Coronary artery (tissue), 2 donors: ENCODE results near the gene DACT1.

Source experiments
- DNase-seq: peaks from one replicate; pipeline ENCODE4 v3.0.0-alpha.2; 2017; ENCODE audit warnings: low spot score
- H3K27ac ChIP-seq, 2 donors: fragments of 200-600 bp; sonication (generic); one replicate each; pipeline ENCODE4 v1.5.1; 2016 to 2019
- H3K4me3 ChIP-seq: fragments of 200-600 bp; sonication (generic); 2 replicates; pipeline ENCODE4 v1.5.1; 2016; ENCODE audit warnings: mild to moderate bottlenecking, moderate library complexity
- CTCF ChIP-seq: fragments of 200-600 bp; sonication (generic); IDR thresholded peaks from one replicate; pipeline ENCODE4 v1.5.1; 2019; ENCODE audit warnings: antibody characterized with exemption

The DACT1 gene

GRCh38 chr14:58643366-58643765 is 5.6 kb downstream of the DACT1 start:
- no peak overlapping the region for H3K4me3 ChIP-seq
- no peak for DNase-seq
- TF ChIP-seq CTCF, result no peak
- H3K27ac ChIP-seq, result peak overlapping the region in 1 of 2 donors; percentile 38

GRCh38 chr14:58645641-58646040 is 7.9 kb downstream of the DACT1 start:
- no peak for DNase-seq
- no peak overlapping the region for H3K4me3 ChIP-seq
- TF ChIP-seq CTCF, result no peak
- H3K27ac ChIP-seq, result no peak overlapping the region

- no peak overlapping the region for H3K27ac ChIP-seq
- TF ChIP-seq CTCF, result no peak
- H3K4me3 ChIP-seq, result no peak overlapping the region
- DNase-seq, result no peak
Measured at GRCh38 chr14:58646479-58646878, 8.7 kb downstream of the DACT1 start.

GRCh38 chr14:58647777-58648176 is 10.0 kb downstream of the DACT1 start:
- Histone ChIP-seq H3K27ac (peak overlapping the region in 1 of 2 donors; percentile 6), H3K4me3 (peak overlapping the region; percentile 20)
- DNase-seq, result no peak
- TF ChIP-seq CTCF, result no peak

- H3K4me3 ChIP-seq, result no peak overlapping the region
- no peak for TF ChIP-seq CTCF
- no peak overlapping the region for H3K27ac ChIP-seq
- DNase-seq, result no peak
Measured at GRCh38 chr14:58650857-58651256, 13.1 kb downstream of the DACT1 start.

- Histone ChIP-seq H3K27ac (no peak overlapping the region), H3K4me3 (no peak overlapping the region)
- no peak for TF ChIP-seq CTCF
- DNase-seq, result no peak
Measured at GRCh38 chr14:58656671-58657411, 19.1 kb downstream of the DACT1 start.

GRCh38 chr14:58659061-58659460 is 21.3 kb downstream of the DACT1 start:
- no peak for TF ChIP-seq CTCF
- no peak for DNase-seq
- Histone ChIP-seq H3K4me3 (no peak overlapping the region), H3K27ac (no peak overlapping the region)
